ENCODE measurements around the gene ADK.
"Not testable (repeated sequence)": the region's sequence is repeated elsewhere in the genome, so short reads cannot be mapped to it uniquely, and the experiment has no call there.

DNA sequence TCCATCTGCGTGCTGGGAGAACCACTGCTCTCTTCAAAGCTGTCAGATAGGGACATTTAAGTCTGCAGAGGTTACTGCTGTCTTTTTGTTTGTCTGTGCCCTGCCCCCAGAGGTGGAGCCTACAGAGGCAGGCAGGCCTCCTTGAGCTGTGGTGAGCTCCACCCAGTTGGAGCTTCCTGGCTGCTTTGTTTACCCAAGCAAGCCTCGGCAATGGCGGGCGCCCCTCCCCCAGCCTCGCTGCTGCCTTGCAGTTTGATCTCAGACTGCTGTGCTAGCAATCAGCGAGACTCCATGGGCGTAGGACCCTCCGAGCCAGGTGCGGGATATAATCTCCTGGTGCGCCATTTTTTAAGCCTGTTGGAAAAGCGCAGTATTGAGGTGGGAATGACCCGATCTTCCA, 422.5 kb downstream of the ADK start:
- not testable (repeated sequence) for TF ChIP-seq POLR2A (IDR thresholded peaks at IDR 0.05)
- TF ChIP-seq, protein P1, sequence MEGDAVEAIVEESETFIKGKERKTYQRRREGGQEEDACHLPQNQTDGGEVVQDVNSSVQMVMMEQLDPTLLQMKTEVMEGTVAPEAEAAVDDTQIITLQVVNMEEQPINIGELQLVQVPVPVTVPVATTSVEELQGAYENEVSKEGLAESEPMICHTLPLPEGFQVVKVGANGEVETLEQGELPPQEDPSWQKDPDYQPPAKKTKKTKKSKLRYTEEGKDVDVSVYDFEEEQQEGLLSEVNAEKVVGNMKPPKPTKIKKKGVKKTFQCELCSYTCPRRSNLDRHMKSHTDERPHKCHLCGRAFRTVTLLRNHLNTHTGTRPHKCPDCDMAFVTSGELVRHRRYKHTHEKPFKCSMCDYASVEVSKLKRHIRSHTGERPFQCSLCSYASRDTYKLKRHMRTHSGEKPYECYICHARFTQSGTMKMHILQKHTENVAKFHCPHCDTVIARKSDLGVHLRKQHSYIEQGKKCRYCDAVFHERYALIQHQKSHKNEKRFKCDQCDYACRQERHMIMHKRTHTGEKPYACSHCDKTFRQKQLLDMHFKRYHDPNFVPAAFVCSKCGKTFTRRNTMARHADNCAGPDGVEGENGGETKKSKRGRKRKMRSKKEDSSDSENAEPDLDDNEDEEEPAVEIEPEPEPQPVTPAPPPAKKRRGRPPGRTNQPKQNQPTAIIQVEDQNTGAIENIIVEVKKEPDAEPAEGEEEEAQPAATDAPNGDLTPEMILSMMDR (IDR thresholded peaks at IDR 0.05 in 4 of 5, conservative IDR thresholded peaks at IDR 0.05 in 1 of 5) = not testable (repeated sequence)
